ENCODE data around the gene ALOX12.
A peak's percentile ranks its signal among the peaks of the same experiment; 100 is the strongest.

ALOX12 gene

DNA sequence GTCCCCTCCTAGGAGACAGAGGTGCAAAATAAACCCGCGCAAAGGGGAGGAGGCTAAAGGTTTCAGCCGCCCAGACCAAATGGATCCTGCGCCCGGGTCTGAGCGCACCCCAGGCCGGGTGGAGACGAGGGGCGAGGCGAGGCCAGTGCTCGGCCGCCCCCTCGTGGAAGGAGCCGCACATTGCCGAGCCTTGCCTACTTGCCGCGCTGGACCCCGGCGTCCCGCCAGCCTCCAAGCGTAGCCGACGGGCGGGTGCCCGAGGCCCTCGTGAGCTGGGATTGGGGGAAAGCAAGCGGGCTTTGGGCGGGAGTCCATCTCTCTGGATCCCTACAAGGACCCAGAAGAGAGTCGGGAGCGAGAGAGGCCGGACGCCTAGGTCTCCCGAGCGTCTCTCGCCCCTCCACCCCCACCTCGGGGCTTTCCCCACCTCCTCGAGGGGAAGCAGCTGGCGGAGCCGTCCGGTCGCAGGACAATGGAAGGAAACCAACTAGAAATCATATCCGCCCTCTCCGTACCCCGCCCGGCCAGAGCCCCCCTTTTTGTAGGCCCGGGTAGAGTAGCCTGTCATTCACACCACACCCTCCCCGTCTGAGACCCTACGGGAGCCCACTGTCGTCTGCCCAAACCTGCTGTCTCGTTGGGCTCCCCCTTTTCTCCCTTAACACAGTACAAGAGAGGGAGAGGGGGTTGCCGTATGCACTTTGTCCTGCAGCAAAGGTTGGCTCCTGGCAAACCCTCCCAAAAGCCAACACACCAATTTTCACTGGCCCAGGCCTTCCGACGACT lies 26.3 kb downstream of the ALOX12 start:
- FAIRE-seq (no peak), DNase-seq (ENCODE audit: low spot score) (peak; percentile 80)

DNA sequence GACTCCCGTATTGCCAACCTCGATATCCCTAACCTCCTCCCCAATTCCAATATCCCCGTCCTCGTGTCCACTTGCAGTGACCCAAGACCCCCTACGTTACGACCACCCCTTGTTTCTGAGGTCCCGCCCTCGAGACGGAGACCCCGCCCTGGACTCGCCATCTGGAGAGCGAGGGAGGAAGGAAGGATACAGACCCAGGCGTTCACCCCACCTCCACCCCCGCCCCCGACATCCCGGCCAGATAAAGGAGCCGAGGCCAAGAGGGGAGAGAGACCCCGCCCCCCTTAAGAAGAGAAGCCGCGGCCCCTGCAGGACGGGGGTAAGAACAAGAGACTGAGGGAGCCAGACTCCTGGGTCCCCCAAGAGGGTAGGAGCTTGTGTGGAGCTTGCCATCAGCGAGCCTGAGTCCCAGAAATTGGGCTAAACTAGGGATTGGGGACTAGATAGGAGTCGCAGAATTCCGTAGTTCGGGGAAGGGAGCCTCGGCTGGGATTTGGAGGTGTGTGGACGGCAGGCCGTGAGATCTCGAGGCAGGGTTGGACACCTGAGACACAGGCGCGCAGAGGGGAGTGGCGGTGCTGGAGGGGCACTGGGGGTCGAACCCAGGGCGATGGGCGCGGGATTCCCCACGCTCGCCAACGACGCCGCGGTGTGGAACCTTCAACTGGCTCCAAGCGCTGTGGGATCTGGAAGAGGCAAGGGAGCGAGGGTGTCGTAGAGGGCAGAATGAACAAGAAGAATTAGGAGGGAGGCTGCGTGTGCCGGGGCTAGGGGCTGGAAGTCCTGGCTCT lies 27.1 kb downstream of the ALOX12 start, which contains the start of gene BCL6B:
TSS of gene BCL6B (plus strand) at position 270 of the 791 bp plus-strand sequence. CDS start 622 bp downstream, outside the sequence.
- DNase-seq (ENCODE audit: low spot score): no peak
- FAIRE-seq: no peak

GRCh38 chr17:7023576-7024401 lies 27.9 kb downstream of the ALOX12 start:
- FAIRE-seq (no peak), DNase-seq (ENCODE audit: low spot score) (no peak)

- DNase-seq (ENCODE audit: low spot score) (no peak), FAIRE-seq (no peak)
Observed at GRCh38 chr17:7024402-7024785, 28.5 kb downstream of the ALOX12 start.

DNA sequence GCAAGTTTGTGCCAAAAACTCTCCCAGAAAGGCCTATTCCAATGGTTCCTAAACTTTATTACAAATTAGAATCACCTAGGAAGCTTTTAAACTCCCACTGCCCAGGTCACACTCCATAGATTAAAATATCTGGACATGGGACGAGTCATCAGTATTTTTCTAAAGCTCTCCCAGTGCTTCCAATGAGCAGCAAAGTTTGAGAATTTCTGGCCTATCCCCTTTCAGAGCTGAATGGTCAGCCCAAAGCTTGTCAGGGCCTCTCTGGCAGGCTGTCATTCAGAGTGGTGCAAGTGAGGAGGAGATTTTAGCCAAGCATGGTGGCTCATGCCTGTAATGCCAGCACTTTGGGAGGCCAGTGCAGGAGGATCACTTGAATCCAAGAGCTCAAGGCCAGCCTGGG lies 29.4 kb downstream of the ALOX12 start:
- FAIRE-seq (no peak), DNase-seq (ENCODE audit: low spot score) (no peak)

GRCh38 chr17:7026471-7027115 lies 30.7 kb downstream of the ALOX12 start:
- FAIRE-seq: no peak

GRCh38 chr17:7027335-7027734 lies 31.5 kb downstream of the ALOX12 start:
- FAIRE-seq (no peak), DNase-seq (ENCODE audit: low spot score) (no peak)

More at GRCh38 chr17:7026471-7027115, 30.7 kb downstream of the ALOX12 start:
- DNase-seq (ENCODE audit: low spot score): no peak

- FAIRE-seq (no peak), DNase-seq (ENCODE audit: low spot score) (no peak)
Observed at GRCh38 chr17:7029096-7029495, 33.2 kb downstream of the ALOX12 start.

GRCh38 chr17:7029659-7030058 lies 33.8 kb downstream of the ALOX12 start:
- FAIRE-seq (no peak), DNase-seq (ENCODE audit: low spot score) (no peak)

GRCh38 chr17:7034955-7035590 lies 39.2 kb downstream of the ALOX12 start:
- FAIRE-seq (no peak), DNase-seq (ENCODE audit: low spot score) (no peak)

GRCh38 chr17:7035591-7036368 lies 39.9 kb downstream of the ALOX12 start, which contains the start of gene SLC16A13:
Gene SLC16A13 (plus strand): TSS chr17:7036015. CDS start chr17:7036383, 368 bp downstream.
- peak; percentile 70 for FAIRE-seq
- DNase-seq (ENCODE audit: low spot score): peak; percentile 95

DNA sequence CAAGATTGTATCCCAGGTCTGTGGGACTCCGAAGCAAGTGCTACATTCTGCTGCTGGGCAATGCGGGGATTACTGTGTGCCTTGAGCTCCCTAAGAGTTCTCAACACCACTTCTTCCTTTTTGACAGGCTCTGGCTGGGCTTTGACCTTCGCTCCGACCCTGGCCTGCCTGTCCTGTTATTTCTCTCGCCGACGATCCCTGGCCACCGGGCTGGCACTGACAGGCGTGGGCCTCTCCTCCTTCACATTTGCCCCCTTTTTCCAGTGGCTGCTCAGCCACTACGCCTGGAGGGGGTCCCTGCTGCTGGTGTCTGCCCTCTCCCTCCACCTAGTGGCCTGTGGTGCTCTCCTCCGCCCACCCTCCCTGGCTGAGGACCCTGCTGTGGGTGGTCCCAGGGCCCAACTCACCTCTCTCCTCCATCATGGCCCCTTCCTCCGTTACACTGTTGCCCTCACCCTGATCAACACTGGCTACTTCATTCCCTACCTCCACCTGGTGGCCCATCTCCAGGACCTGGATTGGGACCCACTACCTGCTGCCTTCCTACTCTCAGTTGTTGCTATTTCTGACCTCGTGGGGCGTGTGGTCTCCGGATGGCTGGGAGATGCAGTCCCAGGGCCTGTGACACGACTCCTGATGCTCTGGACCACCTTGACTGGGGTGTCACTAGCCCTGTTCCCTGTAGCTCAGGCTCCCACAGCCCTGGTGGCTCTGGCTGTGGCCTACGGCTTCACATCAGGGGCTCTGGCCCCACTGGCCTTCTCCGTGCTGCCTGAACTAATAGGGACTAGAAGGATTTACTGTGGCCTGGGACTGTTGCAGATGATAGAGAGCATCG lies 42.4 kb downstream of the ALOX12 start:
- no peak for FAIRE-seq
- DNase-seq (ENCODE audit: low spot score): no peak

GRCh38 chr17:7039832-7040231 lies 44.0 kb downstream of the ALOX12 start:
- FAIRE-seq (no peak), DNase-seq (ENCODE audit: low spot score) (no peak)

DNA sequence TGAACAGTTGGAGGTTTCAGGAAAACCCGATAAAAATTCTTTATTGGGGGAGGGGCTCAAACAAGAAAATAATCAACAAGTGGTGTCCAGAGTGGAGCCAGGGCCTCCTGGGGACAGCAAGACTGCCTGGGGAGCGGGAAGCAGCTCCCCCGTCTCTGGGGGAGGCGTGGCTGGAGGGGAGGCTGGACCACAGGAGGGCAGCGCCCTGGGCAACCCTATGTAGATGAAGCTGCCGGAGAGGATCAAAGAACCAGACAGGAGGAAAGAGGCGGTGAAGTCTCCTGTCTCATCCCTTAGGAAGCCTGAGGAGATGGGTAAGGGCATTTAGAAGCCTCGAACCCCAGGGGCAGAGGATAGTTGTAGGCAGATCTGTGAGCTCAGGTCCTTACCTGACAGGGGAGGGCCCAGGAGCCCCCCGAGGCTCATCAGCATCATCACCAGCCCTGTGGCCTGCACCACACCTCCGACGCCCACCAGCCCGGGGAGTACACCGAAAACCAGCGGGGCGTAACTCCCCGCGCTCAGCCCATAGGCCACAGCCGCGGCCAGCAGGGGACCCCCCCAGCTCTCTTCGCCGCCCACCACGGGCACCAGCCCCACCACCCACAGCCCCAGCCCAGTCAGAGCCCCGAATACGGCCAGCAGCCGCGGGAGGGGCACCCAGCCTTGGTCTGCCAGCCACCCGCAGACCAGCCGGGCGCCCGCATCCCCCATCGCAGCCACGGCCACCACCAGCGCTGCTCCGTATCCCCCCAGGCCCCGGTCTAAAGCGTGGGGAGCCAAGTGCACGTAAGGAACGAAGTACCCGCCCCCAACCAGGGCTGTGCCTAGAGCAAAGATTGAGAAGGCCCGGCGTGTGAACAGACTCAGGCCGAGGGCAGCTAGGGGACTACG lies 46.0 kb downstream of the ALOX12 start:
- DNase-seq (ENCODE audit: low spot score) (no peak), FAIRE-seq (no peak)

DNA sequence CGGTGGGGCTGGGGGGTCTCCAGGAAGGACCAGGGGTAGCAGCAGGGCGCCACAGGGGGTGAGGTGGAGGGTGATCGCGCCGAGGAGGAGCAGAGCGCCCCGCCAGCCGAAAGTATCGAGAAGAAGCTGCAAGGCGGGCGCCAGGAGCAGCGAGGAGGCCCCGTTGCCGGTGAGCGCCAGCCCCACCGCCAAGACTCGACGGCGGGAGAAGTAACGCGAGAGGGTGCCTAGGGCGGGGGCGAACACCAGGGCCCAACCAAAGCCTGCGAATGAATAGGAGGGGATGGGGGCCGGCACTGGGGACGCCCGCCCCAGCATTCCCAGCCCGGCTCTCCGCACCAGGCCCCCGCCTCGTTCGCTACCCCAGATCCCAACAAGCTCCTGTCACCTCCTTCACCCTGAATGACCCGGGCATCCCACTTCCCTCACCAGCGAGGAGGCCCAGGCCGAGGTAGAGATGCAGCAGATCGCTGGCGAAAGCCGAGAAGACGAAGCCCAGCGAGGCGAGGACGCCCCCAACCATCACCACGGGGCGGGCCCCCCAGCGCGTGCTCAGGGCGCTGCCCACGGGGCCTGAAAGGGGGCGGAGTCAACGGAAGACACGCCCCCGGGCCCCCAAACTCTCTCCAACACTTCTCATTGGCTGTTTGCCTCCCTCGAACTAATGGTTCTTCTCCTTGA lies 46.8 kb downstream of the ALOX12 start:
- no peak for DNase-seq (ENCODE audit: low spot score)
- FAIRE-seq: no peak

GRCh38 chr17:7043182-7043496 lies 47.3 kb downstream of the ALOX12 start:
- FAIRE-seq: no peak
- no peak for DNase-seq (ENCODE audit: low spot score)

- FAIRE-seq (no peak), DNase-seq (ENCODE audit: low spot score) (no peak)
Observed at GRCh38 chr17:7043497-7044198, 47.8 kb downstream of the ALOX12 start, which contains the start of gene SLC16A11. Gene SLC16A11 (minus strand): TSS chr17:7044092. CDS start chr17:7043513, 579 bp downstream.
